ENCODE results near the gene CEP63. TPM values are rescaled to one million over a fixed set of nuclear protein-coding genes. Genes with fewer than 3 reads are reported as not detected.

The CEP63 gene
- total RNA-seq, 1 experiment from 2014 or later: 19.1 TPM

DNA sequence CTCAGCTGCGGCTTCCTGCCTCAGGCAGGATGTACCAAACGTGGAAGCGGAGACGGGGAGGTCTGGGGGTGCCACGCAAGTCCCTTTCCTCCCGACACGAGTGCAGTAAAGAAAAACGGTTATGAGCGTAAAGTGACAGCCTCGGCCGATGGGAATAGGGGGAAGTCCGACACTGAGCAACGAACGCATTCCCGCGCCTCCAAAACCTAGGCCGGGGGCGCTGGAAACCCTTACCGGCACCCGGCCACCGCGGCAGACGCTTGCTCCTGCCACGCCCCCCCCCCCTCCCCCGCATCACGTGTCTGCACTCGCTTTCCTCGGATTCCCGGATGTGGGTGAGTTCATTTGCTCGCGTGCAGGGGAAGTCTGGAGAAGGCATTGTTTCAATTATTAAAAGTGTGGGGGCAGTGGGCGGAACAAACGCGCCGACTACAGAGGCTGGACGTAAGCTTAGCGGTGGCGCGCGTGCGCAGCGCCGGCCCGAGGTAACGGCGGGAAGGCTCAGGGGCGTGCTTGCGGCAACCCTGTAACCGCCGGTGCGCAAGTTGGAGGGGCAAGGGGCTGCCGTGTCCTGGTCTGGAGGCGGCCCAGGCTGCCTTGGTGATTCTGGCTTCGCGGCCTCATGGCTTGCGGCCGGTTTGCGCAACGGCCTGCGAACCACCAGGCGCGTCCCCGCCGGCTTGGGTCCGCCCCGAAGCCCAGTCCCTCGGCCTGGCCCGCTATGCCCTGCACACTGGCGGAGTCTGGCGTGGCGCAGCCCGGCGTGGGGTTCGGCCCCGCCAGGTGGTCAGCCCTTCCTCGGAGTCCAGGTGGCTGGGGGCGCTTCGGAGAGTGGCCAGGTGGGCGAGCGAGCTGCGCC, at the start of gene CEP63, which contains the start of gene ANAPC13 (continued):
- TF ChIP-seq, protein P1, sequence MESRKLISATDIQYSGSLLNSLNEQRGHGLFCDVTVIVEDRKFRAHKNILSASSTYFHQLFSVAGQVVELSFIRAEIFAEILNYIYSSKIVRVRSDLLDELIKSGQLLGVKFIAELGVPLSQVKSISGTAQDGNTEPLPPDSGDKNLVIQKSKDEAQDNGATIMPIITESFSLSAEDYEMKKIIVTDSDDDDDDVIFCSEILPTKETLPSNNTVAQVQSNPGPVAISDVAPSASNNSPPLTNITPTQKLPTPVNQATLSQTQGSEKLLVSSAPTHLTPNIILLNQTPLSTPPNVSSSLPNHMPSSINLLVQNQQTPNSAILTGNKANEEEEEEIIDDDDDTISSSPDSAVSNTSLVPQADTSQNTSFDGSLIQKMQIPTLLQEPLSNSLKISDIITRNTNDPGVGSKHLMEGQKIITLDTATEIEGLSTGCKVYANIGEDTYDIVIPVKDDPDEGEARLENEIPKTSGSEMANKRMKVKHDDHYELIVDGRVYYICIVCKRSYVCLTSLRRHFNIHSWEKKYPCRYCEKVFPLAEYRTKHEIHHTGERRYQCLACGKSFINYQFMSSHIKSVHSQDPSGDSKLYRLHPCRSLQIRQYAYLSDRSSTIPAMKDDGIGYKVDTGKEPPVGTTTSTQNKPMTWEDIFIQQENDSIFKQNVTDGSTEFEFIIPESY (IDR thresholded peaks at IDR 0.05; ENCODE audit: extremely low read depth, insufficient replicate concordance, low read length): peak; percentile 80

DNA sequence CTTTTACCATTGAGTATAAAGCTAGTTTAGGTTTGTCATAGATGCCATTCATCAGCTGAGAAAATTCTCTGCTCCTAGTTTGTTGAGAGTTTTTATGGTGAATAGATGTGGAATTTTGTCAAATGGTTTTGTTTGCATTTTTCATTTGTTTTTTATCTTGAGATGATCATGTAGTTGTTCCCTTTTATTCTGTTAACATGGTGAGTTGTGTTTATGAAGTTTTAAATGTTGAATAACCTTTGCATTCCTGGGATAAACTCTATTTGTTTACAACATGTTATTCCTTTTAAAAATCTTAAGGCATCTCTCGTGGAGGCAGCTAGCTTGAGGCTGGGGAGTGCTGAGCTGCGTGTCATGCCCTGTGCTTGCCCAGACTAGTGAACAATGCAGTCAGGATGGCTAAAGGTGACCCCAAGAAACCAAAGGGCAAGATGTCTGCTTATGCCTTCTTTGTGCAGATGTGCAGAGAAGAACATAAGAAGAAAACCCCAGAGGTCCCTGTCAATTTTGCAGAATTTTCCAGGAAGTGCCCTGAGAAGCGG, 48.6 kb upstream of the CEP63 start:
- Histone ChIP-seq H3K9me2 (ENCODE audit: insufficient read depth) (no peaks in the 10 kb centered on the region), H4K20me1 (ENCODE audit: insufficient read depth) (no peaks in the 10 kb centered on the region), H3K9me3 (ENCODE audit: control insufficient read depth in 1 of 2, insufficient read depth in 1 of 2, low read depth in 1 of 2, low read length in 2 of 2) (no peaks in the 10 kb centered on the region), H3K9ac (ENCODE audit: low read length) (no peak overlapping the region), H3K36me3 (ENCODE audit: control insufficient read depth in 1 of 2, insufficient read depth in 2 of 2, low read length in 2 of 2) (no peaks in the 10 kb centered on the region), H3K4me3 (replicated peaks in 1 of 2; ENCODE audit: low read depth in 1 of 2, low read length in 2 of 2) (no peak overlapping the region), H3K4me2 (ENCODE audit: low read length) (no peak overlapping the region), H3K27ac (ENCODE audit: low read depth, low read length) (no peak overlapping the region), H3K79me2 (ENCODE audit: insufficient read depth, low read length) (no peaks in the 10 kb centered on the region), H3K27me3 (ENCODE audit: insufficient read depth, low read length) (no peaks in the 10 kb centered on the region), H2AFZ (ENCODE audit: low read depth, low read length, poor library complexity, severe bottlenecking) (no peak overlapping the region), H3K4me1 (ENCODE audit: control insufficient read depth in 1 of 2, insufficient read depth in 2 of 2, low read length in 2 of 2) (no peaks in the 10 kb centered on the region)
- ChIA-PET POLR2A (no interaction called here), RAD21 (ENCODE audit: low non-redundant PET in 1 of 2, low total read pairs in 2 of 2, uncharacterized antibody in 2 of 2, unreplicated experiment in 2 of 2) (no interaction called here), CTCF (no interaction called here)
- TF ChIP-seq, protein P1 (IDR thresholded peaks at IDR 0.05; ENCODE audit: extremely low read depth, insufficient replicate concordance, low read length): no peak
- TF ChIP-seq EGR1 (IDR thresholded peaks at IDR 0.05; ENCODE audit: low read depth): no peak
- TF ChIP-seq POLR2AphosphoS5 (IDR thresholded peaks at IDR 0.05; ENCODE audit: low read depth, low read length): no peak
- no peak for TF ChIP-seq EZH2 (IDR thresholded peaks at IDR 0.05)
- TF ChIP-seq YY1 (IDR thresholded peaks at IDR 0.05; ENCODE audit: extremely low read depth, insufficient replicate concordance, low read depth, low read length): no peak
- no peak for TF ChIP-seq ELF1 (IDR thresholded peaks at IDR 0.05; ENCODE audit: borderline replicate concordance, low read depth)
- TF ChIP-seq CTCF (IDR thresholded peaks at IDR 0.05 in 2 of 3, conservative IDR thresholded peaks at IDR 0.05 in 1 of 3; ENCODE audit: borderline replicate concordance in 1 of 3, insufficient read depth in 1 of 3, low read depth in 2 of 3, low read length in 2 of 3): no peak
- no peak for TF ChIP-seq SP1 (IDR thresholded peaks at IDR 0.05; ENCODE audit: low read depth)
- no peak for TF ChIP-seq TCF7L2 (IDR thresholded peaks at IDR 0.05; ENCODE audit: borderline replicate concordance, extremely low read depth, insufficient read depth, insufficient read length)
- TF ChIP-seq ZFX (IDR thresholded peaks at IDR 0.05): no peak
- intact Hi-C loops (cut with micrococcal nuclease): no loop called here
- no peak for ATAC-seq
- no TSS peak for BruUV-seq (replicated peaks)
- no peak for DNase-seq (ENCODE audit: low read depth, low spot score)

Measured in HCT116 (cell line).